GM19043 (cell line): ENCODE data around the gene ASXL1.

ENCODE experiments used
- ATAC-seq: cut with Tn5 transposase; IDR thresholded peaks from one replicate; pipeline ENCODE4 v1.9.1; 2021; ENCODE audit warnings: low read depth; ENCODE audit not compliant: unreplicated experiment

The ASXL1 gene

DNA sequence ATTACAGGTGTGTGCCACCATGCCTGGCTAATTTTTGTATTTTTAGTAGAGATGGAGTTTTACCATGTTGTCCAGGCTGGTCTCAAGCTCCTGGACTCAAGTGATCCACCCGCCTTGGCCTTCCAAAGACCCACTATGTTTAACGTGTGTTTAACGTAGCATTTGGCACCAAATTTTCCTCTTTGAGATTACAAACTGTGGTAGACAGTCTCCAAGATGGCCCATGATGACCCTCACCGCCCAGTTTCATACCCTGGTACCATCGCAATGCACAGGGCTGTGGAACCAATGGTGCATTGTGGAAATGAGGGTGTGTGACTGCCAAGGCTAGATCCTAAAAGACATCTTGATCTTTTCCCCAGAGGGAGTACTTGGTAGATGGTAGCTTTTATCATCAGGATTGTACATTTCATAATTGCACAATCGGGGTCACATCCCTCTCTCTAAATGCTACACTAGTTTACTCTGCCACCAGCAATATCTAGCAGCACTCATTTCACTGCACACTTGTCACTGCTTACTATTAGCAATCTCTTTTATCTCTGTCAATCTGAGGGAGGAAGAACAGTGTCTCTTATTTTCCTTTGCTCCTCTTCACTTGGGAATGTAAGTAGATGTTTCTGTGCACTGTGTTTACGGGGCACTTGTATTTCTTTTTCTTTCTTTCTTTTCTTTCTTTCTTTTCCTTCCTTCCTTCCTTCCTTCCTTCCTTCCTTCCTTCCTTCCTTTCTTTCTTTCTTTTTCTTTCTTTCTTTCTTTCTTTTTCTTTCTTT, 130.1 kb downstream of the ASXL1 start:
- no peak for ATAC-seq
